Epithelial cell of umbilical artery (primary cell): Measurements from ENCODE around the gene MEI4. TPM values are rescaled to one million over a fixed set of nuclear protein-coding genes. Genes with fewer than 3 reads are reported as not detected.

ENCODE experiments used
- total RNA-seq: library from RNA; depleted of rRNA; stranded (reverse); fragments of >200 nt; gene quantifications from 2 replicates; pipeline ENCODE4 v1.2.3, GENCODE V29; 2014

Gene MEI4
- not detected in 2 replicates for total RNA-seq

GRCh38 chr6:77652739-77653138 is at the start of gene MEI4:
TSS of gene MEI4 (plus strand) at chr6:77653039. CDS start at chr6:77690672, 37,633 bp downstream.

Other genes starting within 250 kb of the MEI4 start
- 17.9 and 42.6 TPM in 2 replicates for gene HTR1B, start 189.5 kb upstream of the MEI4 start, total RNA-seq